ENCODE data around the gene E2F3.
A peak's percentile ranks its signal among the peaks of the same experiment; 100 is the strongest.
"Not testable (repeated sequence)": the region's sequence is repeated elsewhere in the genome, so short reads cannot be mapped to it uniquely, and the experiment has no call there.

The E2F3 gene

DNA sequence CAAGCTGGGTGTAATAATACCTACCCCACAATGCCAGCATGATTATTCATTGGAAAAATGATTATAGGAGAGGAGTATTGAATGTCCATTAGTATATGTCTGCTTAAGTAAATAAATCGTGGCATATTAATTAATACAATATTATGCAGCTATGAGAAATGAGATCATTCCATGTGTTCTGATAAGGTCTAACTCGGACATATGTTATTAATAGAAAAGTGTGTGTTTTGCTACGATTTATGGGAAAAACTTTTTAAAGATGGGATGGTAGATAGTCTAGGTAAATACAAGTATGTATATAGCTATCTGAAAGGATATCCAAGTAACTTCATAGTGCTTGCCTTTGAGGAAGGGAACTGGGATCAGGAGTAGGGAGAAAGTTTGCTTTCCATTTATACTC is 71.1 kb downstream of the E2F3 start:
- DNase-seq, result no peak

DNA sequence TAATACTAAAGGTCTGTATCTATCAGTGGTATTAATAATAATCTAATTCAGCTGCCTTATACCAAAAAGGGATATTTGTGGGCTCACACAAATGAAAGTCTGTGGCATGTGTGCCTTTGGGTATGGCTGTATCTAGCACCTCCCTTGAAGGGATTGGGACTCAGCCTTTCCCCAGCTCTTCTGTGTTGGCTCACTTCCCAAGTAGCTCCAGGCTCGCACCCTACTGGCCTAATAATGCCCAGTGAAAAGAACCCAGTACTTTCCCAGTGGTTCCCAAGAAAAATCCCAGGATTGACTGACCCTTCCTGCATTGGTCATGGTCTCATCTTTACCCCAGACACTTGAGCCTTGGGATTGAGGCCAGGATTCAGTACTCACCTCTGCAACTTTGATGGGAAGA is 71.8 kb downstream of the E2F3 start:
- no peak for DNase-seq

DNA sequence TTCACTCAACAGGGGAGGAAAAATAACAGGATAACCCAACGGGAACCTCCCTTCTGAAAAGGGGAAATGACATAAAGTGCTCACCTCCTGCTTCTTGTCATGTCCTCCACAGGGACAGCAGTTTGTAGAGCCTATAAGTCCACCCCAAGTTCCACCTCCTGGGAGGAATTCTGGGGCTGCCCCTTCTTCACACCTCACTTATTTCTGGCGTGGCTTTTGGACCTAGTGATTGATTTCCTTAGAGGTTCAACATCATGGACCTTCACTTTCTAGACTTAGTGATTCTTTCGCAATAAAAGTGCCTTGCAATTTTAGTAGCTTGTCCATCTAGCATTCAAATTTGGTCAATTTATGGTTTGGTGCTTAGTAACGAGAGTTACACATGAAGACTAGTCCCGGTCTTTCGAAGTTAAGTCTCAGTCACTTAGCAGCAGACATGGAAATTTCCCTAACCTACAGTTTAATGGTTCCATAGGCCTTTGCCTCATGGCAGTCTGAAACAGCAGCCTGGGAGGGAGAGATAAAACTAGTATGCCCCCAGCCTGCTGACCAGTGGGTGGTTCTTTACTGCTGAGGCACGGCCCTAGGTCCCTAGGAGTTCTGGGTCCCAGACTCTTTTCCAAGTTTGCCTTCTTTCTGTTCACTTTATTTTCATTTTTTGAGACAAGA is 73.3 kb downstream of the E2F3 start:
- DNase-seq, result no peak

DNA sequence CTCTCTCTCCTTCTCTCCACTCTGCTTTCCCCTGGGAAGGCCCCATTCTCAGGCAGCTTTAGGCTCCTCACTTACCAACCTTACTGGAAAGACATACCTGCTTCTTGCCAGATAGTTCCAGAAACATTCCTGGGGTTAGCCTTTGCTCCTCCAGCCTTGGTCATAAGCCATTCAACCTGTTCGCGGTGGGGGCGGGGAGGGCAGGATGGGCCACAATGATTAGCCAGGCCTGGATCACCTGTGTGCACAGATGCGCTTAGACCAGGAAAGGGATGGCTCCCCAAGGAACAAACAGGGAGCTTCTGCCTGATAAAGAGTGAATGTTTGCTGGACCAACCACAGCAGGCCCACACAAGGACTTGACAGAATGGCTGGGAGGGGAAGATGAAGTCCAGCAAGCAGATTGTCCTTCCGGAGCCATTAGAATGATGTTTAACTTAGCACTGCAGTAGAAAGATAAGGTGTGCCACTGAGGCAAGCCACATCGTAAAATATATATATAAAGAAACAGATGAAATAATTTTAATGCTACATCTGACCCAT is 74.9 kb downstream of the E2F3 start:
- no peak for DNase-seq

DNA sequence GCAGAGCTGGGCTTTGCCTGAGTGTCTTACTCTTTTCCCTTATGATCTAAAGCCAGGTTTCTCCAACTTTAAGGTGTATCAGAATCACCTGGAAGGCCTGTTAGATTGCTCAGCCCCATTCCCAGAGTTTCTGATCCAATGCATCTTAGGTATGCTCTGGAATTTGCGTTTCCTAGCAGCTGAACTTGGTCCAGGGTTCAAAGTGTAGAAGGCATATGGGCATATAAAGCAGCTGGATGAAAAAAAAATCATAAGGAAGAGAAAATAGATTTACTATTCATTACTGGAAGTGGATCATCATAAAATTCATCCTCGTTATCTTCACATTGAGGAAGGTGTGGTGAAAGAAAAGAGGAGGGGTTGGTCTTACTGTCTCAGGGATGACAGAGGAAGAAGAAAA is 75.8 kb downstream of the E2F3 start:
- no peak for DNase-seq

DNA sequence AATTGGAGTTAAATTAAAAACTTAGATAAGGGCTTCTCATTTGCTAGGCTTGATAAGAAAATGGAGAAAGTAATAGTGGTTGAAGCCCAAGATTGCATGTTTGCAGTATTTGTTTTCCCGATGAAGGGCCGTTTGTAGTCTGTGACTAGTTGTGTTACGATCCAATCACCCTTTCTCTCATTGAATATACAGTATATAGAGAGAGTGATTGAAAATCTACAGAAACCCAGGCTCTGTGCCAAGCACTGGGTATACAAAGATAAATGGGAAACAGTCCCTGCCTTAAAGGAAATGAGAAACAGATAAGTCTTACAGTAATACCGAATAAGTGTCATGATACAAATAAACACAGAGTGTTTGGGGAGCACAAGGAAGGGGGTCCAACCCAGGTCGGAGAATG is 77.4 kb downstream of the E2F3 start:
- DNase-seq, result no peak

DNA sequence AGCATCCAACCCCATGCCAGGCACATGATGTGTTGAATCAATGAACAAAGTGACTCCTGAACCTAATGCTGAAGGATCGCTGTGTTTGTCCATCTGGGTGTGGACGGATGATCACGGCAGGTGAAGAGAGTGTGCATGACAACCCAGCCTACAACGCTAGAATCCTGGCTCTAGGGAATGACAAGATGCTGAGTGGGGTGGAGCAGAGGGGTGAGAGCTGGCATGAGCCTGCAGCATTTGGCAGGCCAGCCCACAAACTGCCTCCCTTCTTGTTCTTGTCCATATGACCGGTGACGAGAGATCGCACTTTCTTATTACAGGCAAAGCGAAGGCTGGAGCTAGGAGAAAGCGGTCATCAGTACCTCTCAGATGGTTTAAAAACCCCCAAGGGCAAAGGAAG is 77.8 kb downstream of the E2F3 start:
- no peak for DNase-seq

DNA sequence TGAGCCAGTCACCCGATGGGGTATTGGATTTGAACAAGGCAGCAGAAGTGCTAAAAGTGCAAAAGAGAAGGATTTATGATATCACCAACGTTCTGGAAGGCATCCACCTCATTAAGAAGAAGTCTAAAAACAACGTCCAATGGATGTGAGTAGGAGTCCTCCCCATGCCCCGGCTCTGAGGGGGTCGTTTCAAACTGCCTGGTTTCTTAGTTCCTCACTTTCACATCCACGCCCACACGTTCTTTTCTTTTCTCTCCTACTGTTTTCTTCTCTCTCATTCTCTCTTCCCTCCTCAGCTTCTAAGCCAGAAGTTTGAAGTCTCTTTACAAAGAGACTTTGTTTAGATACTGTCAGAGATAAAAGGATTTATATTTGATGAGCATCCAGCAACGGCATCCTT is 79.6 kb downstream of the E2F3 start:
- DNase-seq, result no peak

DNA sequence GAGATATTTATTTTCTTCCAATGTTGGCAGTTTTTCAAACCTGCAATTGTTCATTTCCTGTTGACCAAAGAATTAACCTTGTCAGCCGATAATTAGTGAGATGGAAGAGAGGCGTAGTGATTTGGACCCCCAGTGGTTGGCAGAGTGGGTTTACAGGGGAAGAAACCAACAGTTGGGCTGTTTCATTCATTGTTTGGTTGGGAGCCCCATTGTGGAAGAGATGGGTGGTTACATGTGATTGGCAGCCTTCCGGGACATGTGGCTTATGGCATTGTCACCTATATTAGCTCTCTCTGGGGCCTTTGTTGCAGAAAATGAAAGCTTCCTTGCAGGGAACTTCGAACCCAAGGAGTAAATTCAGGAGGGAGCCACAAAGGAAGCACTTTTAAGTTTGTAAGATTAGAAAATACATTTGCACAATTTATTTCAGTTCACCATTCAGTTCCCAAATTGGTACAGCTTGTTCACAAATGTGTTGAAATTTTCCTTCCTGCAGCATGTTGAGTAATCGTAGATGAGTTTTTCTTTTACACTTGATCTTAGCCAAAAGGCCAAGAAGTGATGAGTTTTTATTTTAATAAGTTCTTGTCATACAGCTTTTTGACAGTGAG is 82.3 kb downstream of the E2F3 start:
- DNase-seq, result no peak

DNA sequence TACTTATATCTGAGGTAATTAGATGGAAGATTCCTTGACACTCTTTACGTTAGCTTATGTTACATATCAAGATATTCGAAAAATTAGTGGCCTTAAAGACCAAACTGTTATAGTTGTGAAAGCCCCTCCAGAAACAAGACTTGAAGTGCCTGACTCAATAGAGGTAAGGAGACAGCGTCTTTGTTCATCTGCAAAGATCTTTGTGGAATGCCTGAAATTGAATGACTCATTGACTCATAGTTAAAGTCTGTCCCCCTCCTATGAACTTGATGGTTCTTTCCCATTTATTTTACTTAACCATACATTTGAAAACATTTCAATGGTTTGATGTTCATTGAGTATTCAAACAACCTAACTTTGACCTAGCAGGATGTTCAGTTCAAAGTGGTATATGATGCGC is 85.0 kb downstream of the E2F3 start:
- DNase-seq, result no peak

DNA sequence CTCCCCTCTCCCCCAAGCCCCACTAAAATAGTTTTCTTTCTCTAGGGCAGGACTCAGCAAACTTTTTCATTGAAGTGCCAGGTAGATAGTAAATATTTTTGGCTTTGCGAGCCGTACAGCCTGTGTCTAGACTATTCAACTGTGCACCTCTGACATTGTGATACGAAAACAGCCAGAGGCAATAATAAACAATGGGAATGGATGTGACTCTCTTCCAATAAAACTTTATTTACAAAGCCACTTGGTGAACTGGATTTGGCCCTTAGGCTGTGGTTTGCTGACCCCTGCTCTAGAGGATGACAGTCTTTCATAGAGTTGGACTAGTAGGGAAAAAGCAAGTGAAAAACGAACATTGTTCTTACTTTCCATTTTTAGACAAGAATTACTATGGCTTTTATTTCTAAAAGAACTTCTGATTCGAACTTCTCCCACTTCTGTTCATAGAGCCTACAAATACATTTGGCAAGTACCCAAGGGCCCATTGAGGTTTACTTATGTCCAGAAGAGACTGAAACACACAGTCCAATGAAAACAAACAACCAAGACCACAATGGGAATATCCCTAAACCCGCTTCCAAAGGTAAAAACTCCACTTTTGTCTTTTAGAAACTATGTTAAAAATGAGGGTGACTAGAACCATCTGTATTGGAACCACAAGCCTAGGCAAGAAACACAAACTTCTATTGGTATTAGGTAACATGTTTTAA is 86.1 kb downstream of the E2F3 start:
- no peak for DNase-seq

DNA sequence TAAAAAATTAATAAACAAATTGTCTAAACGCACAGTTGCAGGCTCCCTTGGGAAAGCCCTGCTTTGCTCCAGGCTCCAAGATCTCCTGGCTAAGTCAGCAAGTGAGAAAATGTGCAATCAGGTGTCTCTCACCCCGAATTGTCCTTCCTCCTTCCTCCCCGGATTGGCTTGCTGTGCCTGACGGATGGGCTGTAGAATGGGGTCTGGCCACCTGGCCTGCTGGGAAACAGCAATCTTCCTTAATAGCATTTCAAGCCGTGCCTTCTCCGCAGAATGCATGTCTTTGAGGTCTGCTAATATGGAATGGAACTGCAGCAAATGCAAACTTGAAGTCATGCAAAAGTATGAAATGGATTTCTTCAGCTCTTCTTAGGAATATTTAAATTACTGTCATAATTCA is 88.9 kb downstream of the E2F3 start:
- no peak for DNase-seq

DNA sequence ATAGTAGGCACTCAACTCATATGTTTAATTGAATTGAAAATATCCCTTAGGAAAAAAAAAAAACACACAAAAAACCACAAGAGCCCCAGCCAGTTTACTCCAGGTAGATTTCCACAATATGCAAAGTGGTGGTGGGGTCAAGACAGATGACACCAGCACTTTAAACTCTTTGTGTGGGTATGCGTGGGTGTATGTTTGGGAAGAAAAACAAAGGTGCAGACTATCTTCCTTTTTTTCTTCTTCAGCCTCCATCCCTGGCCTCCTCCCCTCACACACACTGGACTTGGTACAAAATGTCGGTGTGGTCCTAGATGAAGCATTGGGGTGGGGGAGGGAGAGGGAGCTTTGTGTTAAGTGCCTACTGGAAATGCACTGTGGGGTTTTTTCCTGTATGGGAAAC is 90.4 kb downstream of the E2F3 start:
- DNase-seq, result no peak

DNA sequence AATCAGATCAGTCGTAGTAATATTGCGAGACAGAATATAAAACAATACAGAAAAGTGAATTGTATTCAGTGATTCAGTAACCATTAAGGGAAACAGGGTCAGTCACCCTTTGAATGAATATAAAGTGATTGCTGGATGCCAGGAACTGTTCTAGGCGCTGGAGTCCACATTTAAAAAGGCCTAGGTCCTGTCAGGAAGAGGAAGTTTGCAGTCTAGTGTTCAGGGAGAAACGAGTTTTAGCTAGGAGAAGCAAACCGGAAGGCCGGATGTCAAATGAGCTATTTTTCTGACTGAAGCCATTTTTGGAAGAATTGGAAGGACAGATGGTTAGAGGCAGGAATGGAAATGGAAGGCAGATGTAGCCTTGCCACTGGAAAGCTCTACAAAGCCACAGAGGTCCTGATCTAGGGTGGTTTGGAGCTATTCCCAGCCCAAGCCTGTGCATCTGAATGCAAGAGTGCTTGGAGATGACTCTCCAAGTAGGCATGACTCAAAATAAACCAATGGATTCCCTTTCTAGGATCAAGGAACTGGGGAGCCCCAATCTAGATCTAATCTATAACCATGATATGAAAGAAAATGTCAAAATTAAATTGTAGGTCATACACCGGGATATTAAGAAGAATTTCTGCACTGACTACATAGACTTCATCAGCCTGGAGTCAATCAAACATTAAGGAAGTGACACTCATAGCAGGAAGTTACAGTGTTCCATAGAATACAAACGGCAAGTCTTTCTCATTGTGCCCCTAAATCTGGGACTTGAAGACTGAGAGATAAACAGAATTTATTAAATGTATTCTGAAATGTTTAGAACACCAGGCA is 95.7 kb downstream of the E2F3 start:
- DNase-seq, result no peak

DNA sequence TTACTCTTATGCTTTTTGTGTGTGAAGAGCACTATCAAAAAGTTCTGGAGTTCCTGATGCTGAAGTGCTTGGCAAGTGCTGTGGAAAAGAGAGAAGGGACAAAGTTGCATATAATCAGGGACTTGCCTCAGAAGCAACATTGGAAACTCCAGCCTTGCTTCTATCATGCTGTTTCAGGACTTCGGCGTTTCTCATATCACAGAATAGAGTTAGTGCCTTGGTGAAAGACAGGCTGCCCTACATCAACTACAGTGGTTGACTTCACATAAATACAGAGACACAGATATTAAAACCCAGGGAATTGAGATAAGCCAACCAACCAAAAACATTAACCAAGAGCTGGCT is 96.3 kb downstream of the E2F3 start:
- no peak for DNase-seq

DNA sequence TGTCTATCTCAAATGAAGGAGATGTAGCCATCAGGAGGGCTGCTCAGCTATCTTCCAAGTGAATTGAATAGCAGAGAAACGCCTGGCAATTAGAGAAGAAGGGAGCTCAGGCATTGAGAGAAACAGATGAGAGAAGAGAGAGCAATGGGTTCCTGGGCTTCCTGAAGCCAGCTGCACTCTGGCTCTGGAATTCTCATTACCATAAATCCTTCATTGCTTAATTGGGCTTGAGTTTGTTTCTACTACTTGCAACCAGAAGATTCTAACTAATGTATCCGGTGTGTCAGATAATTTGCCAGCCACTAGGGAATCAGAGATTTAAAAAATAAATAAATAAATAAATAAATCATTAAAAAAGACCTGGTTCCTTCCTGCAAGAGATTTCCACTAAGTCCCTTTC is 107.5 kb downstream of the E2F3 start:
- no peak for DNase-seq

DNA sequence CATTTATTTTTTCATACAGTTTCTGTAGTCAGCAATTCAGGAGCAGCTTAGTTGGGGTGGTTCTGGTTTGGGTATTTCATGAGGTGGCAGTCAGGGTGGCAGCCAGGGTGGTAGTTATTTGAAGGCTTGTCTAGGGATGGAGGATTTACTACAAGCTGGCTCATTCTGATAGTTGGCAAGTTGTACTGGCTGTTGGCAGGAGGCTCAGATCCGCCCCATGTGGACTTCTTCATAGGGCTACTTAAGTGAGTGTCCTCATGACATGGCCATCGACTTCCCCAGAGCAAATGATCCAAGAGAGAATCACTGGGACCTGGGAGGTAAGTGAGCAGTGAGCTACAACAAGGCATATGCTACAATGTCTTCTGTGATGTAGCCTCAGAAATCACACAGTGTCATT is 110.2 kb downstream of the E2F3 start:
- no peak for DNase-seq

DNA sequence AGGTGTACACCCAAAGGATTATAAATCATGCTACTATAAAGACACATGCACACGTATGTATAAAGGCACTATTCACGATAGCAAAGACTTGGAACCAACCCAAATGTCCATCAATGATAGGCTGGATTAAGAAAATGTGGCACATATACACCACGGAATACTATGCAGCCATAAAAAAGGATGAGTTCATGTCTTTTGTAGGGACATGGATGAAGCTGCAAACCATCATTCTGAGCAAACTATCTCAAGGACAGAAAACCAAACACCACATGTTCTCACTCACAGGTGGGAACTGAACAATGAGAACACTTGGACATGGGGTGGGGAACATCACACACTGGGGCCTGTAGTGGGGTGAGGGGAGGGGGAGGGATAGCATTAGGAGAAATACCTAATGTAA is 123.5 kb downstream of the E2F3 start:
- not testable (repeated sequence) for DNase-seq

DNA sequence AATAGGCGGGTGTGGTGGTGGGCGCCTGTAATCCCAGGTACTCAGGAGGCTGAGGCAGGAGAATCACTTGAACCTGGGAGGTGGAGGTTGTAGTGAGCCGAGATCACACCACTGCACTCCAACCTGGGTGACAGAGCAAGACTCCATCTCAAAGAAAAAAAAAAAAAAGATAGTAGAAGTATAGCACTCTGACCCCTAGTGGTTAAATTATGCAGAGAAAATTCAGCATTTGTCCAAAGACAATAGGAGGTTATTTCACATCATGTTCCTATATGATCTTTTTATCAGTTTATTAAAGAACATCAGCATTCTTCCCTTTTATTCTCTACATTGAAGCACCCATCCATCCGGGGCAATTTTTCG is 127.4 kb downstream of the E2F3 start:
- peak; percentile 58 to 84 for DNase-seq

DNA sequence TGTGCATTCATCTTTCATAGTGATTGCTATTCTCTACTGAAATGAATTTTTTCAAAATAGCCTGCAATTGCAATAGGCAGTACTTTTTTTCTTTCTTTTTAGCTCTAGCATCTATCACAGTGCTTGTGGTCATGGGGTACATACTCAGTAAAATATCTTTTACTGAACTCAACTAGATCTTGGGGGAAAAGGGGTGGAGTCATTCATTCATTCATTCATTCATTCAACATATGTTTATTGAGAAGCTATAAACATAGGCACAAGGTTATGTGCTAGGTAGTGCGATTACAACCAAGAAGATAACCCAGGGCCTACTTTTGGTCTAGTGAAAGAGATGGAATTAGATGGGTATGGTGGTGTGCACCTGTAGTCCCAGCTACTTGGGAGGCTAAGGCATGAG is 131.2 kb downstream of the E2F3 start:
- DNase-seq, result no peak

DNA sequence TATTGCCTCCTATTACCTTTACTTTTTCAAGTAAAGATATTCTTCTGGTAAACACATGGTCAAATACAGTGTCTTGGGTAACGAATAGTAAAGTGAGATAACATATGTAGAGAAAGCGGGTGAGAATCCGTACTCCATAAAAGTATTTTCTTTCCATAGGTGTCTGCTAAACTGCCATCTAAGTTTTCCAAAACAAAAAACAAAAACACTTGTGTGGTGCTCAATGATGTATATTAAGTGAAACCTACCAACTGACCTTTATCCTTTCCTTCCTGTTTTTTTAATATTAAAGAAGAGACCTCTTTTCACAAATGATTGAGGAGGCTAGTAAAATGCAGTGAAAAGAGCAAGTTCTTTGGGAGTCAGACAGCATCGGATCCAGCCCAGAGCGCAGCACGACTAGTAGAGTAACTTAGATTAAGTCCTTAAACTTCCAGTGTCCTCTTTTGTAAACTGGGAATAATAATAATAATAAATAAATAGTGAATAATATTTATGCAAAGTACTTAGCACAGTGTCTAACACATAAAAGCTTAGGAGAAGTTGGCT is 132.1 kb downstream of the E2F3 start:
- no peak for DNase-seq

DNA sequence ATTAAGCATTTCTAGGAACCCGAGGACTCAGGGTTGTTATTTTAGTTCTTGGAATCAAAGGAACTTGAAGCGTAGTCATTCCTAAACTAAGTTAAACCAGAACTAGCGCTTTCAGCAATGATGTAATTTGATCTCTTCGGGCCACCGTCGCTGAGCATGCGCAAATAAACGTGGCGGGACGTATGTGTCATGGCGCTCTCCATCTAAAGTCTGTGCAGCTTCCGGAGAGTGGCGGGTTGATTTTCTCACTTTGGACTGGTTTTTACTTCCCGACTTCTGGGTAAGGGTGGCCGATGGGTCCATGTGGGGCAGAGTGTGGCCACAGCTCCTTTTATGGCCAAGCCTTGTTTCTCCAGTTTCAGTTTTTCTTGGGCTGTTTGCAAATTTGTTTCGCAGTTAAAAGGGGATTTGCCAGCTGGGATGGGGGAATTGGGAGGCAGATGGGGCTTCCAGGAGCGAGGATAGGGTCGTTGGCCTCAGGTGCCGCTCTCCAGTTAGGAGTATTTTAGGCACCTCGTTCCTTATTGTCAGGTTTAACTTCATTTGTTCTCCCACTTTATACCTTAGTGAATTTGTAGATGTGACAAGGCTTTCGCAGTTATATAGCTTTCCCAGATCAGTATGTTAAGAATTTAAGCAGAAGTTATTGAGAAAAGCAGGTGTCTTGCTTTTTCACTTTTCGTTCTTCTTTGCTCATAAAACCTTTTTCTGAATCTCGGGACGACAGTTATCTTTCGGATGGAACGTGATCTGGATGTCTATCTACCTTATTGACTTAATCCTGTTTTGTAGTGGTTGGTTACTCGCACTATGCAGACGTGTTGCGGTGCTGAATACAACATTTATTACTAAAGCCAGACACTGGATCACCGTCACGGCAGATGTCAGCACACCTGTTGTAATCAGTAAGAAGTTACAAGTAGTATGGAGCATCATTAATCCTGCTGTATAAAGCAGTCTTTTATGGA is 132.9 kb downstream of the E2F3 start, which contains the start of gene CDKAL1:
TSS of gene CDKAL1 (plus strand) at position 163 of the 968 bp plus-strand sequence. CDS start 11,894 bp downstream, outside the sequence.
- peak; percentile 88 to 92 for DNase-seq

All from NCI-H526 (cell line).